ENCODE data around the gene SCAI.
"Not testable (repeated sequence)": the region's sequence is repeated elsewhere in the genome, so short reads cannot be mapped to it uniquely, and the experiment has no call there.

Gene SCAI

GRCh38 chr9:125147401-125147951 lies 4.1 kb upstream of the SCAI start:
- no peak for DNase-seq

DNA sequence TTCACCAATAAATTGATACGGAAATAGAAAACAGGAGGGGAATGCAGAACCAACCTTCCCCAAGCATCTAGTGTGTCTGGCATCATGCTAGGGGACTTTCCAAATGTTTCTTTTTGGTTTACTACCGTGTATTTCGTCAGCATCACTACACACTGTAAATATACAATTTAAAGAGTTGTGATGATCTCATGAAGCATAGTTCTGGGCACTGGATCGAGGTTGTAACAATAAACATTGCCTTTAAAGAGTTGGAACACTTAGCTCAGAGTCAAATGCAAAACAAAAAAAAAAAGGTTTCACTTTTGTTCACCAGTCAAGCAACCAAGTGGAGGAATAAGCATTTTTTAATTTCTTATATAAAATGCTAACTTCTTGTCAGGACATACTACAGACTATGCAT lies 2.9 kb upstream of the SCAI start:
- DNase-seq, result no peak

- no peak for DNase-seq
Measured at GRCh38 chr9:125145425-125145824, 2.1 kb upstream of the SCAI start.

DNA sequence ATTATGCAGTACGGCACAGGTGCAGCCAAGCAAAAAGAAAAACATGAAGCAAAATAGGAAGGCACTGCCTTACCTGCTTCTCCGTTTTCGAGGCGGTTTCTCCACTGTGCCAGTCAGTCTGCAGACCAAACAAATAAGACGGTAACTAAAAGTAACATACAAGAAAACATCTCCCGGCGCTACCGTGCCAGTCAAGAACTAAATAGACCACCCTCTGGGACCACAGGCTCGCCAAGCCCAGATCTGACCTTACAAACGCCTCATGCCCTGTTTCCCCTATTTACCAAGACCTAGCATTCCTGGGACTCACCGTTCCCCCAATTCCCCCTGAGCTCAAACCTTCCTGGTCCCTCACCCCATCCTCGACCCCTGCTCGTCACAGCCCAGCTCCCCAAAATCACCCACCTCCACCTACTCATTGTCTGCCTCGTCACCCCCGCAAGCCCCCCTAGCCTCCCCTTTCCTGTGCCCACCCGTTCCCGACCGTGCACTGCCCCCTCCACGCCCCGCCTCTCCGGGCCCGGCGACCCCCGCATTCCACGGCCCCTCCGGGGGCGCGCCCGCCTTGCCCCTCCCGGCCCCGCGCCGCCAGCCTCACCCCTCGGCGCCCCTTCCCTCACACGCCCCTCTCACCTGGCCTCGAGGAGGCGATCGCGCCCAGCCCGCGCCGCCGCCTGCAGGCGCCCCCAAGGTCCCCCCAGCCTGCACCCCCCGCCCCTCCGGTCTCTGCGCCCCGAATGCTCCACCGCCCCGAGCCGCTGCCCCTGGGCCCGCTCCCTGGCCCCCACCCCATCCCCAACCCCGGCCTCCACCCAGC lies 560 bp downstream of the SCAI start:
- DNase-seq, result no peak

- no peak for DNase-seq
Measured at GRCh38 chr9:125141751-125142150, 1.6 kb downstream of the SCAI start.

DNA sequence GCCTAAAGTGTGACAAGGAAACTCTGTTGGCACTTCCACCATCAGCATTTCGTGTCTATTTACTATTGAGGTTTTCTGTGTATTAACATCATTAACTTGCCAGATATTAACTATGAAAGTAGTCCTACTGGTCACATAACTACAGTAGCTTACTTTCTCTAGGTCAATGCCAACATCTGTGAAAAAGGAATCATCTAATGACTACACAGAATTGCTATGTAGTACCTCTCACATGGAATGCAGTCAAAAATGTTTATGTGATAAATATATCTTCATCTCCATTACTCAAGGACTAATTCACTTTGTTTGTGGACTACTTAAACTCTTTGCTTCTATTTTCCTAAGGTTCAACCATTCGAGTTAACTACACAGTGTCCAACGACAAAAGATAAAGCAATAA lies 2.1 kb downstream of the SCAI start:
- DNase-seq, result no peak

DNA sequence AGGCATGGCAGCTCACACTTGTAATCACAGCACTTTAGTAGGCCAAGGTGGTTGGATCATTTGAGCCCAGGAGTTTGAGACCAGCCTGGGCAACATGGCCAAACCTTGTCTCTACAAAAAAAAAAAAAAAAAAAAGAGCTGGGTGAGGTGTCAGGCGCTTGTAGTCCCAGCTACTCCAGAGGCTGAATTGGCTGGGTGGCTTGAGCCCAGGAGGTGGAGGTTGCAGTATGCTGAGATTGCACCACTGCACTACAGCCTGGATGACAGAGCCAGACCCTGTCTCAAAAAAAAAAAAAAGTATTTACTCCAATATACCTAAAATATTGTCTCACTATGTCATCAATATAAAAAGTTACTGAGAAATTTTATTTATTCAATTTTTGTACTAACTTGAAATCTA lies 2.8 kb downstream of the SCAI start:
- no peak for DNase-seq

- DNase-seq, result no peak
Measured at GRCh38 chr9:125137200-125137599, 6.1 kb downstream of the SCAI start.

- DNase-seq, result no peak
Measured at GRCh38 chr9:125134976-125135375, 8.4 kb downstream of the SCAI start.

DNA sequence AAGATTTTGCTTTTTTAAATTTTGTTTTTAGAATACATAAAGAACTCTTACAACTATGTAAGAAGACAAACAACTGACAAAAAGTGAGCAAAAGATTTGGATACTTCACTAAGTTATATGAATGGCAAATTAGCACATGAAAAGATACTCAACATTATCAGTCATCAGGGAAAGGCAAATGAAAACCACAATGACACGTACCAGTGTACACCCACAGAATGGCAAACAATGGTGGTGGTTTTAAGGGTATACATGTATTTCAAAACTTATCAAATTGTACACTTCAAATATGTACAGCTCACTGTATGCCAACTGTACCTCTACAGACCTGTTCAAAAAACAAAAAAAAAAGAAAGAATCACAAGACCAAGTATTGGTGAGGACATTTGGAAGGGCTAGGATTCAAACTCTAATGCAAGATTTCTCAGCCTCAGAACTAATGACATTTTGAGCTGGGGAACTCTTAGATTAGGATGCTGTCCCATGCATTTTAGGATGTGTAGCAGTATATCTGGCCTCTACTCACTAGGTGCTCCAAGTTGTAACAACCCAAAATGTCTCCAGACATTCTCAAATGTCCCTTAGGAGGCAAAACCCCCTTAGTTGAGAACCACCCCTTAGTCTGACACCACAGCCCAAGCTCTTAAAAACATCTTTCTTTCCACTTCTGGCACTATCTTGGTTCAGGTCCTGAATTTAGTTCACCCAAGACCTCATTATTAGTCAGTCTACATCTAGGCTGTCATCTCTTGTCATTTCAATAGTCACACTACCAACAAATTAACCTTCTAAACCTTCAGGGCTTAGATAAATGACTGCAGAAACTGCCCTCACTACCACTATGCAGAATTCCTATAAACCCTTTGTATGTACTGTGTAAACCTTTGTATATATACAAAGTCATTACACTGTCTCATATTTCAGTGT lies 9.7 kb downstream of the SCAI start:
- peak; percentile 66 for DNase-seq

GRCh38 chr9:125131778-125132177 lies 11.6 kb downstream of the SCAI start:
- DNase-seq, result no peak

DNA sequence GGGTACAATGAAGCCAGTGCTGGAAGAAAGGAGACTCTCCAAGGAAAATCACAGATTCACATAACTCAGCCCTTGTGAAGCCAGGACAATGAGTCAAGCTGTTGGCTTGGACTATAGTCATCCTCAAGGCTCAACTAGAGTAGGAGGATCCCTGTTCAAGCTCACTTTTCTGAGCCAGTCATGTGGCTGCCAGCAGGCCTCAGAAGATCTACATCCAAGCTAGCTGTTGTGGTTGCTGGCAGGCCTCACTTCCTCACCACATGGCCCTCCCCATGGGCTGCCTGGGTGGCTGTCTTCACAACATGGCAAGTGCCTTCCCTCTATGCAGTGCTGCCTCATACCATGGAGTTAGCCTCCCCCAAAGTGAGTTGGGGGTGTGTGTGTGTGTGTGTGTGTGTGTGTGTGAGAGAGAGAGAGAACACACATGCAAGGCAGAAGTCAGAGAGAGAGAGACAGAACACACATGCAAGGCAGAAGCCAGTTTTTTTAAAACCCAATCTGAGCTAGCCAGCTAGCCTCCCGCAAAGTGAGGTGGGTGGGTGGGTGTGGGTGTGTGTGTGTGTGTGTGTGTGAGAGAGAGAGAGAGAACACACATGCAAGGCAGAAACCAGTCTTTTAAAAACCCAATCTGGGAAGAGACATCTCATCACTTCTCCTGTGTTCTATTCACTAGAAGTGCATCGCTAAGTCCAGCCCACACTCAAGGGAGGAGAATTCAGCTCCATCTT lies 17.1 kb downstream of the SCAI start:
- peak; percentile 79 for DNase-seq

- DNase-seq, result no peak
Measured at GRCh38 chr9:125125523-125125922, 17.8 kb downstream of the SCAI start.

GRCh38 chr9:125121146-125121545 lies 22.2 kb downstream of the SCAI start:
- DNase-seq, result no peak

GRCh38 chr9:125119643-125120286 lies 23.6 kb downstream of the SCAI start:
- DNase-seq, result no peak

- not testable (repeated sequence) for DNase-seq
Measured at GRCh38 chr9:125118696-125119095, 24.6 kb downstream of the SCAI start.

- not testable (repeated sequence) for DNase-seq
Measured at GRCh38 chr9:125114503-125114902, 28.8 kb downstream of the SCAI start.

GRCh38 chr9:125110464-125110863 lies 32.9 kb downstream of the SCAI start:
- no peak for DNase-seq

DNA sequence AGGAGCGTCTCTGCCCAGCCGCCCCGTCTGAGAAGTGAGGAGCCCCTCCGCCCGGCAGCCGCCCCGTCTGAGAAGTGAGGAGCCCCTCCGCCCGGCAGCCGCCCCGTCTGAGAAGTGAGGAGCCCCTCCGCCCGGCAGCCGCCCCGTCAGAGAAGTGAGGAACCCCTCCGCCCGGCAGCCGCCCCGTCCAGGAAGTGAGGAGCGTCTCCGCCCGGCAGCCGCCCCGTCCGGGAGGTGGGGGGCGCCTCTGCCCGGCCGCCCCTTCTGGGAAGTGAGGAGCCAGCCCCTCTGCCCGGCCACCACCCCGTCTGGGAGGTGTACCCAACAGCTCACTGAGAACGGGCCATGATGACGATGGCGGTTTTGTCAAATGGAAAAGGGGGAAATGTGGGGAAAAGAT lies 34.8 kb downstream of the SCAI start:
- not testable (repeated sequence) for DNase-seq

DNA sequence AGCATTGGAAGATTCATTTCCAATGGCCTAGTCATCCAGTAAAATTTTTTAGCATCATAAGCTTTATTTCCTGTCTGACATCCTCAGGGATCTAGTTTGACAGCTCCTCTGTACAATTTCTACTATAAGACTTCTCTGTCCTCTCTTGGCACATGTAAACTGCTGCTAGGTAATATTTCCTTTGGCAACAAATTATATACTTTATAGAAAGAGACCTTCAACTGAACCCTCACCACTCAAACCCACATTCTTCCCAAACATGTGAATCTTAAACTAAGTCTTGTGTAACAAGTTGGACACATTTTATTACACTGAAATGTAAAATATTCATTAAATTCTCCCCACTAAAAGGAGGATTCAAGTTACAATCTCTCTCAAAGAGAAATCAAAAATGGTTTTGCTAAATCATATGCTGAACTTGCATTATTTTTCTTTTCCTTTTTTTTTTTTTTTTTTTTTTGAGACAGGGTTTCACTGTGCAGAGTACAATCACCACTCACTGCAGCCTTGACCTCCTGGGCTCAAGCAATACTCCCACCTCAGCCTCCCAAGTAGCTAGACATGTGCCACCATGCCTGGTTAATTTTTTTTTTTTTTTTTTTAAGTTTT lies 36.9 kb downstream of the SCAI start:
- no peak for DNase-seq

- no peak for DNase-seq
Measured at GRCh38 chr9:125103770-125104460, 39.4 kb downstream of the SCAI start.

Data from activated CD4-positive, alpha-beta T cell treated with anti-CD3 and anti-CD28 coated beads, Interleukin-2, amount 50 U/mL, for 16 hours (primary cell).